Measurements from ENCODE around the gene MEF2C. TPM values are rescaled to one million over a fixed set of nuclear protein-coding genes. Genes with fewer than 3 reads are reported as not detected.

Gene MEF2C
- total RNA-seq, 2 experiments from 2014 or later, result 0.60 to 0.87 TPM

GRCh38 chr5:88688984-88689667, 193.9 kb downstream of the MEF2C start:
- peaks cover 14 to 44% of the 10 kb centered on the region in 2 experiments for H3K9me3 ChIP-seq (ENCODE audit: control insufficient read depth in 1 of 2, insufficient read depth in 1 of 2, low read length in 2 of 2)
- no peaks in the 10 kb centered on the region for H3K36me3 ChIP-seq (ENCODE audit: insufficient read depth, low read length)
- TF ChIP-seq, protein P1, sequence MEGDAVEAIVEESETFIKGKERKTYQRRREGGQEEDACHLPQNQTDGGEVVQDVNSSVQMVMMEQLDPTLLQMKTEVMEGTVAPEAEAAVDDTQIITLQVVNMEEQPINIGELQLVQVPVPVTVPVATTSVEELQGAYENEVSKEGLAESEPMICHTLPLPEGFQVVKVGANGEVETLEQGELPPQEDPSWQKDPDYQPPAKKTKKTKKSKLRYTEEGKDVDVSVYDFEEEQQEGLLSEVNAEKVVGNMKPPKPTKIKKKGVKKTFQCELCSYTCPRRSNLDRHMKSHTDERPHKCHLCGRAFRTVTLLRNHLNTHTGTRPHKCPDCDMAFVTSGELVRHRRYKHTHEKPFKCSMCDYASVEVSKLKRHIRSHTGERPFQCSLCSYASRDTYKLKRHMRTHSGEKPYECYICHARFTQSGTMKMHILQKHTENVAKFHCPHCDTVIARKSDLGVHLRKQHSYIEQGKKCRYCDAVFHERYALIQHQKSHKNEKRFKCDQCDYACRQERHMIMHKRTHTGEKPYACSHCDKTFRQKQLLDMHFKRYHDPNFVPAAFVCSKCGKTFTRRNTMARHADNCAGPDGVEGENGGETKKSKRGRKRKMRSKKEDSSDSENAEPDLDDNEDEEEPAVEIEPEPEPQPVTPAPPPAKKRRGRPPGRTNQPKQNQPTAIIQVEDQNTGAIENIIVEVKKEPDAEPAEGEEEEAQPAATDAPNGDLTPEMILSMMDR (IDR thresholded peaks at IDR 0.05), result no peak
- Mint-ChIP-seq H3K4me3 (no peak overlapping the region), H3K36me3 (ENCODE audit: low read depth) (no peaks in the 10 kb centered on the region), H3K4me1 (ENCODE audit: low read depth) (peaks cover 28% of the 10 kb centered on the region), H3K27me3 (peaks cover 97% of the 10 kb centered on the region), H3K27ac (no peak overlapping the region), H3K9me3 (peaks cover 4% of the 10 kb centered on the region)
- no peak for ATAC-seq (ENCODE audit: poor library complexity)
- intact Hi-C loops (cut with DNase I, micrococcal nuclease), result no loop called here
- POLR2A ChIA-PET, result no interaction called here
- peaks cover 89 to 100% of the 10 kb centered on the region in 2 experiments for H3K27me3 ChIP-seq (ENCODE audit: control insufficient read depth in 1 of 2, insufficient read depth in 2 of 2, low read length in 2 of 2)
- no peak overlapping the region for H3K4me3 ChIP-seq (ENCODE audit: low read length)
- no peak for DNase-seq
- H3K4me1 ChIP-seq (ENCODE audit: insufficient read depth, low read length), result peaks cover 34% of the 10 kb centered on the region
- CTCF ChIA-PET, result interaction anchor here (1.0 kb wide), 1 partner anchor 9 kb away, joined by 3 read pairs; no protein-coding TSS in a partner anchor
- no peak overlapping the region for H3K27ac ChIP-seq (ENCODE audit: low read depth in 1 of 2, low read length in 2 of 2)

GRCh38 chr5:88688156-88688983, 194.6 kb downstream of the MEF2C start:
- peaks cover 91 to 100% of the 10 kb centered on the region in 2 experiments for H3K27me3 ChIP-seq (ENCODE audit: control insufficient read depth in 1 of 2, insufficient read depth in 2 of 2, low read length in 2 of 2)
- intact Hi-C loops (cut with DNase I, micrococcal nuclease), result no loop called here
- Mint-ChIP-seq H3K4me1 (ENCODE audit: low read depth) (peaks cover 34% of the 10 kb centered on the region), H3K27me3 (peaks cover 97% of the 10 kb centered on the region), H3K9me3 (peaks cover 4% of the 10 kb centered on the region), H3K4me3 (no peak overlapping the region), H3K27ac (no peak overlapping the region), H3K36me3 (ENCODE audit: low read depth) (no peaks in the 10 kb centered on the region)
- POLR2A ChIA-PET, result no interaction called here
- DNase-seq (no peak), ATAC-seq (ENCODE audit: poor library complexity) (no peak)
- CTCF ChIA-PET, result no interaction called here
- H3K4me1 ChIP-seq (ENCODE audit: insufficient read depth, low read length), result peaks cover 42% of the 10 kb centered on the region
- no peak overlapping the region for H3K4me3 ChIP-seq (ENCODE audit: low read length)
- TF ChIP-seq, protein P1 (IDR thresholded peaks at IDR 0.05), result no peak
- H3K36me3 ChIP-seq (ENCODE audit: insufficient read depth, low read length), result no peaks in the 10 kb centered on the region
- H3K27ac ChIP-seq (ENCODE audit: low read depth in 1 of 2, low read length in 2 of 2), result no peak overlapping the region
- H3K9me3 ChIP-seq (ENCODE audit: control insufficient read depth in 1 of 2, insufficient read depth in 1 of 2, low read length in 2 of 2), result peaks cover 14 to 49% of the 10 kb centered on the region in 2 experiments

GRCh38 chr5:88687373-88687911, 195.5 kb downstream of the MEF2C start:
- CTCF ChIA-PET, result no interaction called here
- DNase-seq, result no peak
- H3K9me3 ChIP-seq (ENCODE audit: control insufficient read depth in 1 of 2, insufficient read depth in 1 of 2, low read length in 2 of 2), result peaks cover 14 to 50% of the 10 kb centered on the region in 2 experiments
- Mint-ChIP-seq H3K4me1 (ENCODE audit: low read depth) (peaks cover 30% of the 10 kb centered on the region), H3K36me3 (ENCODE audit: low read depth) (no peaks in the 10 kb centered on the region), H3K9me3 (peaks cover 4% of the 10 kb centered on the region), H3K27me3 (peaks cover 97% of the 10 kb centered on the region), H3K4me3 (no peak overlapping the region), H3K27ac (no peak overlapping the region)
- no peak for ATAC-seq (ENCODE audit: poor library complexity)
- no peak overlapping the region for H3K4me3 ChIP-seq (ENCODE audit: low read length)
- intact Hi-C loops (cut with DNase I, micrococcal nuclease), result no loop called here
- no peak overlapping the region for H3K27ac ChIP-seq (ENCODE audit: low read depth in 1 of 2, low read length in 2 of 2)
- peaks cover 90 to 100% of the 10 kb centered on the region in 2 experiments for H3K27me3 ChIP-seq (ENCODE audit: control insufficient read depth in 1 of 2, insufficient read depth in 2 of 2, low read length in 2 of 2)
- TF ChIP-seq, protein P1 (IDR thresholded peaks at IDR 0.05), result no peak
- peaks cover 41% of the 10 kb centered on the region for H3K4me1 ChIP-seq (ENCODE audit: insufficient read depth, low read length)
- H3K36me3 ChIP-seq (ENCODE audit: insufficient read depth, low read length), result no peaks in the 10 kb centered on the region
- POLR2A ChIA-PET, result no interaction called here
